Ovary (tissue), 9 donors: Measurements from ENCODE around the gene ST3GAL3. TPM values are rescaled to one million over a fixed set of nuclear protein-coding genes. Genes with fewer than 3 reads are reported as not detected.
A peak's percentile ranks its signal among the peaks of the same experiment; 100 is the strongest.

Source experiments
- DNase-seq, 5 donors: peaks; one replicate each; pipeline ENCODE4 v3.0.0-alpha.2; 2019 to 2020
- H3K27ac ChIP-seq, 2 donors: fragments of 200-600 bp; one replicate each; pipeline versions ENCODE4 v1.5.1 to v1.8.0; 2019 to 2022
- H3K27me3 ChIP-seq: fragments of 200-600 bp; one replicate; pipeline ENCODE4 v1.8.0; 2022
- H3K36me3 ChIP-seq: fragments of 200-600 bp; sonication (generic); one replicate; pipeline ENCODE4 v1.5.1; 2019
- H3K4me1 ChIP-seq: one replicate; pipeline ENCODE4 v1.8.1; 2013; ENCODE audit warnings: mild to moderate bottlenecking, moderate library complexity; ENCODE audit not compliant: insufficient read depth
- H3K4me3 ChIP-seq: fragments of 200-600 bp; sonication (generic); one replicate; pipeline ENCODE4 v1.5.1; 2017
- H3K9me3 ChIP-seq, 2 donors: fragments of 200-600 bp in 1 of 2; sonication (generic) in 1 of 2; one replicate each; pipeline versions ENCODE4 v1.5.1 to v1.8.1; 2013 to 2019; ENCODE audit warnings: mild to moderate bottlenecking in 1 of 2, moderate library complexity in 1 of 2
- EP300 ChIP-seq: sonication (generic); formaldehyde crosslinking; IDR thresholded peaks from one replicate; pipeline ENCODE4 v1.6.1; 2017; ENCODE audit warnings: antibody characterized with exemption
- POLR2A ChIP-seq: fragments of 450-650 bp; IDR thresholded peaks from one replicate; pipeline ENCODE4 v1.6.1; 2017; ENCODE audit warnings: antibody characterized with exemption, mild to moderate bottlenecking, moderate library complexity
- WGBS, 3 donors: extraction: QIAGEN DNeasy Blood & Tissue Kit in 1 of 3; methylation state at CpG; one replicate each; pipeline versions ENCODE4 v1.1.5 to v1.1.7; 2013 to 2017; 5-methylcytosine and 5-hydroxymethylcytosine counted together
- intact Hi-C, 4 donors: fragments of 100-400 bp; cut with DNase I; formaldehyde crosslinking; loops; one replicate each; pipeline versions ENCODE4 v1.11.0 to v1.15.1; 2022 to 2023
- polyA plus RNA-seq, 2 donors: library from polyadenylated mRNA; stranded (reverse); fragments of 200-250 nt in 1 of 2; fragments of 350-450 nt in 1 of 2; fragmentation: Illumina TruSeq in 1 of 2; extraction: RNeasy Lipid Tissue Mini Kit (QIAGEN cat#74804) in 1 of 2; gene quantifications; one replicate each; pipeline ENCODE4 v1.2.3, GENCODE V29; 2013 to 2014
- total RNA-seq, 7 donors: library from RNA; depleted of rRNA in 2 of 7; stranded (reverse); fragments of >200 nt in 2 of 7; fragmentation: NEBNext Ultra II Directional in 3 of 7; extraction: Animal tissue kit (Norgen Biotek cat#: 25700) in 3 of 7; gene quantifications; one replicate each; pipeline versions ENCODE4 v1.1.0 to v1.2.4, GENCODE V29; 2016 to 2023
- TF ChIP-seq, protein P1 (sequence below), 3 donors: fragments of 450-650 bp in 2 of 3; fragments of 200-600 bp in 1 of 3; IDR thresholded peaks; one replicate each; pipeline versions ENCODE4 v1.5.1 to v1.8.0; 2016 to 2022; ENCODE audit warnings: antibody characterized with exemption in 3 of 3, mild to moderate bottlenecking in 1 of 3
- donor health status: DM: no; HTN: no; CAD: no; lungs with moderate emphysema.
- donor health status: DM: no; HTN: no; CAD: no.
- donor health status: Bipolar disorder and iron deficiency.
- donor health status: DM: yes; HTN: yes; CAD: no.
- donor health status: DM: no; HTN: no; CAD: no.
- donor health status: DM: yes; HTN: yes; CAD: no.

ST3GAL3 gene
- total and polyA plus RNA-seq, 9 donors, result 11.4 to 43.3 (median 27.1) TPM

DNA sequence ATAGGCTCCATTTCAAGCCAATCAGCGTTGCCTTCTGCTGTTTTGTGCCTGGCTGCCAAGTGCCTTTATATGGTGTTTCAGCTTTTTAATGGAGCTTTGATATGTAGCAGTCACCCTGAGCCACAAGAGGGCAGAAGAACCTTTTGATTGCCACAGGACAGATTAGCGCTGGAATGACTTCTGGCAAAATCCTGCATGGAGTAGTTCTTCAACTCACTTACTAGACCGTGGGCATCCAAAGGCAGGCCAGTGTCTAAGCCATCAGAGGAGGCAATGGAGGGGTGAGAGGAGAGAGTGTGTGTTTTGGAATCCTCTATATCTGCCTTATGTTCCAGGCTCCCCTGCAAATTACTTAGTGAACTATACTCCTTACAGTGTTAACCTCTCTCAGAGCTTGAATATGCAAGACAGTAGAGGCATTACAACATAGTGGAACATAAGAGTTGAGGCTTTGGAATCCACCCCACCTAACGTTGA, 56.2 kb downstream of the ST3GAL3 start:
- Histone ChIP-seq H3K4me3 (no peak overlapping the region), H3K9me3 (no peaks in the 10 kb centered on the region), H3K36me3 (no peaks in the 10 kb centered on the region), H3K27me3 (no peaks in the 10 kb centered on the region), H3K27ac (no peak overlapping the region), H3K4me1 (peaks cover 2% of the 10 kb centered on the region)
- DNase-seq, result peak; percentile 54 to 81 (median 64)
- WGBS, 3 donors, result 2 to 3% (median 2%) methylated on average over 4 of the region's 4 CpGs
- TF ChIP-seq EP300 (no peak), POLR2A (no peak)
- TF ChIP-seq, protein P1, sequence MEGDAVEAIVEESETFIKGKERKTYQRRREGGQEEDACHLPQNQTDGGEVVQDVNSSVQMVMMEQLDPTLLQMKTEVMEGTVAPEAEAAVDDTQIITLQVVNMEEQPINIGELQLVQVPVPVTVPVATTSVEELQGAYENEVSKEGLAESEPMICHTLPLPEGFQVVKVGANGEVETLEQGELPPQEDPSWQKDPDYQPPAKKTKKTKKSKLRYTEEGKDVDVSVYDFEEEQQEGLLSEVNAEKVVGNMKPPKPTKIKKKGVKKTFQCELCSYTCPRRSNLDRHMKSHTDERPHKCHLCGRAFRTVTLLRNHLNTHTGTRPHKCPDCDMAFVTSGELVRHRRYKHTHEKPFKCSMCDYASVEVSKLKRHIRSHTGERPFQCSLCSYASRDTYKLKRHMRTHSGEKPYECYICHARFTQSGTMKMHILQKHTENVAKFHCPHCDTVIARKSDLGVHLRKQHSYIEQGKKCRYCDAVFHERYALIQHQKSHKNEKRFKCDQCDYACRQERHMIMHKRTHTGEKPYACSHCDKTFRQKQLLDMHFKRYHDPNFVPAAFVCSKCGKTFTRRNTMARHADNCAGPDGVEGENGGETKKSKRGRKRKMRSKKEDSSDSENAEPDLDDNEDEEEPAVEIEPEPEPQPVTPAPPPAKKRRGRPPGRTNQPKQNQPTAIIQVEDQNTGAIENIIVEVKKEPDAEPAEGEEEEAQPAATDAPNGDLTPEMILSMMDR (IDR thresholded peaks at IDR 0.05), result peak; percentile 61 to 83 (median 80)
- intact Hi-C loops, result loop anchor here in 2 of 4 donors (2.0 to 10.0 kb wide), 4 partner anchors 171 to 281 kb away; no protein-coding TSS in a partner anchor

DNA sequence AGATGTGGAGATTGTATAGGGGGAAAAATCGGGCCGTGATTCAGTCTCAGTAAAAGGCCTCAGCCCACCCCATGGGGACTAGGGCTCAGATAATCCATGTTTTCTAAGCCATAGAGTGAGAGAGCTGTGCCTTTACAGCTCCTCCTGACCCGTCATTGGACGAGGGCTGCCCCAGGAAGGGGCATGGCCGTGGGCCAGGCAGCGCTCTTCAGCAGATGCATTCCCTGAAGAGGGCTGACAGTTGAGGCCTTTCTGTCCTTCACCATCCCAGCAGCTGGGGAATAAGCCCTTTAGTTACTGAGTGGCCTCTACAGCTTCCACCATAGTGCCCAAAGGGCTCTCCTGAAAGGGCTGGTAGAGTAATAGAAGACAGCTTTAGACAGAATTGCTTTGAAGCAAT, 57.2 kb downstream of the ST3GAL3 start:
- H3K4me1 ChIP-seq, result peaks cover 2% of the 10 kb centered on the region
- no peaks in the 10 kb centered on the region for H3K36me3 ChIP-seq
- no peaks in the 10 kb centered on the region for H3K27me3 ChIP-seq
- DNase-seq, result no peak
- TF ChIP-seq, protein P1 (IDR thresholded peaks at IDR 0.05), result no peak
- no peak for TF ChIP-seq POLR2A
- no peak for TF ChIP-seq EP300
- 84 to 95% (median 95%) methylated on average over 6 of the region's 6 CpGs for WGBS, 3 donors
- H3K27ac ChIP-seq, result no peak overlapping the region
- intact Hi-C loops, result loop anchor here in 2 of 4 donors (5.0 to 10.0 kb wide), 3 partner anchors 237 to 280 kb away; no protein-coding TSS in a partner anchor
- H3K9me3 ChIP-seq, result no peaks in the 10 kb centered on the region
- no peak overlapping the region for H3K4me3 ChIP-seq

DNA sequence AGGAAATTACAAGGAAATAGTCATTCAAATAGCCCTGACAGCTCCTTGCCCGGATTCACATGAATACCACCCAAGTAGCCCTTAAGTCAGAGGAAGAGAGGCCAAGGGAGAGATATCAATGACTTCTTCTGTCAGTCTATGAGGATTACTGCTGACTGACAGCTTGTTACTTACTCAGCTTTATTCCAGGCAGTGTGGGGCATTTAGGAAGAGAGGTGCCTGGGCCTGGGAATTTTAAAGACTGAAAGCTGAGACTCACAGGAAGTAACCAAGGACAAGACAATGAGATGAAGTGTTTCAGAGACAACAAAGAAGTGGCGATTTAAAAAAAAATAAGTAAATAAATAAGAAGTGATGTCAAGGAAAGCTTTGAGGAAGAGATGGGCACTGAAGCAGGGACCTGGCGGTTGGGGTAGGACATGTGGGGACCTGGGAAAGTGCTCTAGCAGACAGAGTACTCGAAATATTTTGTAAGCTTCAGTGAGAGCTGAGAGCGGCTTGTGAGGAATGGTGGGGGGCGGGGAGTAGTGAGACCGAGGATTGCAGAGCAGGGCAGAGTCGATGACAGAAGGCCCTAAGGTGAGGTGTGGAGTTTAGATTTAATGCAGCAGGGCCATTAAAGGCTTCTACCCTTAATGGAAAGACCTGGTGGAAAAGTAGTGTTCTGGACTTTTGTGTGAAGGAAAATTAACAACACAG, 58.9 kb downstream of the ST3GAL3 start:
- no peak for DNase-seq
- Histone ChIP-seq H3K4me1 (peaks cover 2% of the 10 kb centered on the region), H3K4me3 (no peak overlapping the region), H3K9me3 (no peaks in the 10 kb centered on the region), H3K36me3 (no peaks in the 10 kb centered on the region), H3K27me3 (no peaks in the 10 kb centered on the region), H3K27ac (no peak overlapping the region)
- intact Hi-C loops, result loop anchor here in 3 of 4 donors (5.0 to 10.0 kb wide), 3 partner anchors 166 to 279 kb away; partner anchors contain the start of gene ARTN (in 1 of the 3)
- TF ChIP-seq, protein P1 (IDR thresholded peaks at IDR 0.05), result no peak
- TF ChIP-seq POLR2A (no peak), EP300 (no peak)
- 72 to 74% (median 73%) methylated on average over 8 of the region's 8 CpGs for WGBS, 3 donors

DNA sequence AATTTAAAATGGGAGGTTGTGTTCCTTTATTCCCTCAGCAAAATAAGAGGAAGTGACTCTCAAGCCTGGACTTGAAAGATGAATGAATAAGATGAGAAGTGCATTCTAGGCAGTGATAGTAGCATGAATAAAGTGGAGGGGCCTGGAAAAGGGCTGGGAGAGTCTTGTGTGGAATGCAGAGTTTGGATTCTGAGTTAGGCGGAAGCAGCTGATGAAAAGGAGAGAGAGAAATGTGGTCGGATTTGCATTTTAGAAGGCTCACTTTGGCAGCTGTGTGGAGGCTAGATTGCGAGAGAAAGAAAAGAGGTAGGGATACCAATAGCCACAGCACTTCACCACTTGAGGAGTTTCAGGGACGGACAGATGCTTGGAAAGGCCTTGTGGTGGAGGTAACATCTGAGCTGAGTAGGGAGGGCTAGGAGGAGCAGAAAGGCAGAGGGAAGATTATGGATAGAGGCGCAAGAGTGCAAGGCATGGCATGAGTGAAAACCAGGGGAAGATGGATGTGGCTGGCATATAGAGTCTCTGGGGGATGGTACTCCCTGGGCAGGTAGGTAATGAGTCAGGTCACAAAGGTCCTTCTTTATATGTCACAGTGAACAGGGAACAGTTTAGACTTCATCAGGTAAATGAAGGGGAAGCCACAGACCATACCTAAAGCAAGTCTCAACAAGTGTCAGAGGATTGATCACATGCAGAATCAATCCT, 59.6 kb downstream of the ST3GAL3 start:
- Histone ChIP-seq H3K4me3 (no peak overlapping the region), H3K4me1 (peaks cover 2% of the 10 kb centered on the region), H3K27ac (no peak overlapping the region), H3K9me3 (no peaks in the 10 kb centered on the region), H3K27me3 (no peaks in the 10 kb centered on the region), H3K36me3 (no peaks in the 10 kb centered on the region)
- intact Hi-C loops, result loop anchor here in 3 of 4 donors (5.0 to 10.0 kb wide), 3 partner anchors 165 to 278 kb away; partner anchors contain the start of gene ARTN (in 1 of the 3)
- WGBS, 3 donors, result 70 to 83% (median 78%) methylated on average over 5 of the region's 5 CpGs
- TF ChIP-seq, protein P1 (IDR thresholded peaks at IDR 0.05), result no peak
- no peak for TF ChIP-seq EP300
- TF ChIP-seq POLR2A, result no peak
- DNase-seq, result no peak
